Trophoblast cell (in vitro differentiated cells and primary cell): Measurements from ENCODE around the gene MXD3.

Experiments used
- DNase-seq, 2 donors: peaks; one replicate each; pipeline ENCODE4 v3.0.0-alpha.2; 2016
- H2AFZ ChIP-seq: 2 replicates; pipeline ENCODE4 v1.6.1; 2013; ENCODE audit warnings: low read length, moderate library complexity, mild to moderate bottlenecking; ENCODE audit not compliant: insufficient read depth, poor library complexity
- H2AK5ac ChIP-seq: 2 replicates; pipeline ENCODE4 v1.6.1; 2013; ENCODE audit warnings: mild to moderate bottlenecking, low read length
- H2BK120ac ChIP-seq: 2 replicates; pipeline ENCODE4 v1.6.1; 2013; ENCODE audit warnings: low read length, mild to moderate bottlenecking, moderate library complexity; ENCODE audit not compliant: insufficient read depth, poor library complexity
- H2BK12ac ChIP-seq: 2 replicates; pipeline ENCODE4 v1.6.1; 2013; ENCODE audit warnings: mild to moderate bottlenecking, low read length, moderate library complexity
- H2BK5ac ChIP-seq: 2 replicates; pipeline ENCODE4 v1.6.1; 2013; ENCODE audit warnings: low read length, low read depth, moderate library complexity, mild to moderate bottlenecking; ENCODE audit not compliant: poor library complexity
- H3K14ac ChIP-seq: 2 replicates; pipeline ENCODE4 v1.6.1; 2013; ENCODE audit warnings: mild to moderate bottlenecking, low read length
- H3K18ac ChIP-seq: 2 replicates; pipeline ENCODE4 v1.6.1; 2013; ENCODE audit warnings: mild to moderate bottlenecking, low read length
- H3K23ac ChIP-seq: 2 replicates; pipeline ENCODE4 v1.6.1; 2013; ENCODE audit warnings: low read length
- H3K27ac ChIP-seq: 2 replicates; pipeline ENCODE4 v1.5.1; 2013; ENCODE audit warnings: low read depth, mild to moderate bottlenecking, inconsistent platforms, low read length, moderate library complexity
- H3K27me3 ChIP-seq: 2 replicates; pipeline ENCODE4 v1.6.1; 2013; ENCODE audit warnings: inconsistent platforms, mild to moderate bottlenecking, low read length, moderate library complexity; ENCODE audit not compliant: insufficient read depth
- H3K36me3 ChIP-seq, 2 experiments: 1 replicate in 1 of 2; 2 replicates in 1 of 2; pipeline ENCODE4 v1.6.1; 2013; ENCODE audit warnings: low read length in 2 of 2, mild to moderate bottlenecking in 2 of 2, moderate library complexity in 1 of 2; ENCODE audit not compliant: insufficient read depth in 2 of 2, control insufficient read depth in 1 of 2
- H3K4ac ChIP-seq: 2 replicates; pipeline ENCODE4 v1.6.1; 2013; ENCODE audit warnings: low read depth, mild to moderate bottlenecking, low read length, moderate library complexity
- H3K4me1 ChIP-seq, 2 experiments: 1 replicate in 1 of 2; 2 replicates in 1 of 2; pipeline ENCODE4 v1.6.1; 2013; ENCODE audit warnings: low read length in 2 of 2, mild to moderate bottlenecking in 2 of 2, moderate library complexity in 1 of 2; ENCODE audit not compliant: insufficient read depth in 2 of 2, control insufficient read depth in 1 of 2
- H3K4me2 ChIP-seq: 2 replicates; pipeline ENCODE4 v1.6.1; 2013; ENCODE audit warnings: inconsistent platforms, mild to moderate bottlenecking, low read length, moderate library complexity
- H3K4me3 ChIP-seq: 2 replicates; pipeline ENCODE4 v1.5.1; 2013; ENCODE audit warnings: mild to moderate bottlenecking, low read depth, low read length, inconsistent platforms
- H3K79me1 ChIP-seq: one replicate; pipeline ENCODE4 v1.6.1; 2013; ENCODE audit warnings: low read length
- H3K79me2 ChIP-seq: 2 replicates; pipeline ENCODE4 v1.6.1; 2013; ENCODE audit warnings: low read length, mild to moderate bottlenecking; ENCODE audit not compliant: control insufficient read depth, insufficient read depth, poor library complexity
- H3K9ac ChIP-seq: 2 replicates; pipeline ENCODE4 v1.6.1; 2013; ENCODE audit warnings: mild to moderate bottlenecking, low read length
- H3K9me3 ChIP-seq: 2 replicates; pipeline ENCODE4 v1.6.1; 2013; ENCODE audit warnings: low read depth, mild to moderate bottlenecking, control low read depth, inconsistent platforms, low read length; ENCODE audit not compliant: insufficient read depth
- H4K12ac ChIP-seq: 2 replicates; pipeline ENCODE4 v1.6.1; 2013; ENCODE audit warnings: low read depth, mild to moderate bottlenecking, low read length, moderate library complexity
- H4K8ac ChIP-seq: 2 replicates; pipeline ENCODE4 v1.6.1; 2013; ENCODE audit warnings: low read depth, mild to moderate bottlenecking, low read length, moderate library complexity
- H4K91ac ChIP-seq: one replicate; pipeline ENCODE4 v1.6.1; 2013; ENCODE audit warnings: low read depth, mild to moderate bottlenecking, low read length, moderate library complexity
- WGBS: extraction: QIAGEN DNeasy Blood & Tissue Kit; methylation state at CpG from one replicate; pipeline ENCODE4 v1.1.7; 2013; ENCODE audit warnings: missing lambda C conversion rate; ENCODE audit not compliant: insufficient read length, insufficient coverage; ENCODE audit errors: extremely low coverage; 5-methylcytosine and 5-hydroxymethylcytosine counted together

The MXD3 gene

DNA sequence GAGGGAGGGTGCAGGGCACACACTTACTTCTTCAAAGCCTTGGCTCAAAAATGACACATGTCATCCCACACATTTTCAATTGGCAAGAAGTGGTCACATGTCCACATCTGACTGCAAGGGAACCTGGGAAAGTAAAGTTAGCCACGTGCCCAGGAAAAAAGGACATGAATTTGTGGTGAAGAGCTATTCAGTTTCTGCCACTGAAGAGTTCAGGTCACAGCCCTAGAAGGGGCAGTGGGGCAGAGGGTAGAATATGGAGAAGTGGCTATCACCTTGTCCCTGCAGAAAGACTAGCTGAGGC lies 44.1 kb upstream of the MXD3 start:
- H3K14ac ChIP-seq = no peak overlapping the region
- no peak overlapping the region for H3K4ac ChIP-seq
- no peak overlapping the region for H4K91ac ChIP-seq
- no peak overlapping the region for H3K23ac ChIP-seq
- no peaks in the 10 kb centered on the region for H3K27me3 ChIP-seq
- no peak overlapping the region for H3K27ac ChIP-seq
- no peak overlapping the region for H2BK5ac ChIP-seq
- no peak overlapping the region for H2BK120ac ChIP-seq
- no peaks in the 10 kb centered on the region for H3K9me3 ChIP-seq
- H3K18ac ChIP-seq = no peak overlapping the region
- no peak overlapping the region for H4K8ac ChIP-seq
- no peak overlapping the region for H3K4me3 ChIP-seq
- no peak overlapping the region for H4K12ac ChIP-seq
- peaks cover 5 to 6% of the 10 kb centered on the region in 2 experiments for H3K4me1 ChIP-seq
- H2BK12ac ChIP-seq = no peak overlapping the region
- H2AK5ac ChIP-seq = no peak overlapping the region
- no peak overlapping the region for H3K9ac ChIP-seq
- DNase-seq = no peak
- H3K79me1 ChIP-seq = peaks cover 10% of the 10 kb centered on the region
- H2AFZ ChIP-seq = no peak overlapping the region
- no CpG with 5 or more reads among the region's 1 CpG for WGBS
- no peak overlapping the region for H3K4me2 ChIP-seq
- no peaks in the 10 kb centered on the region for H3K36me3 ChIP-seq
- peaks cover 9% of the 10 kb centered on the region for H3K79me2 ChIP-seq

DNA sequence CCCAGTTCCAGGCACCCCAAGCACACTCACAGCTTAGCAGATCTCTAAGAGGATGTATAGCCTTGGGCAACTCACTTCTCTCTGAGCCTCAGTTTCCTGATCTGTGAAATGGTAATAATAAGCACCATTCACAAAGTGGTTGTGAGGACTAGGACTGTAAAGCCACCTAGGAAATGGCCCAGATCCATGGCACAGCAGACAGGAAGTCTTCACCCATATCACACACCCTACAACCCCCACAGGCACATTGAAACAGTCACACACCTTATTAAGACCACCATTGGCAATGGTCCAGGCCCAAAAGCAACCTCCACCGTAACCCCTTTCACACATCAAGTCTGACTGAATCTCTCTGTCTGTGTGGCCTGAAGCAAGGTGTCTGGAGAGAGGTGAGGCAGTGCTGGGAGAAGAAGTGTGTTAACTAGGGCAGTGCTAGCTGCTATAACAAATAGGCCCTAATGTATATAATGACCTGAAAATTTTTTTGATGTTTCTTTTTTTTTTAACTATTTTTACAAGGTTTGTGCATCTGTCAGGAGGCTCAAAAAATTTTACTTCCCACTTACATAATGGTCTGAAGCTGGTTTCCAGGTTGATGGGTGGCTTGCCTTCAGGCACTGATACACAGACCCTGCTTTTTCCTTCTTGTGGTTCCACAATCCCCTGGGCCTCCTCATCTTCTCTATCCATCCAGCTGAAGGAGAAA lies 43.6 kb upstream of the MXD3 start:
- Histone ChIP-seq H3K27ac (no peak overlapping the region), H3K36me3 (no peaks in the 10 kb centered on the region), H3K4ac (no peak overlapping the region), H3K27me3 (no peaks in the 10 kb centered on the region), H3K9me3 (no peaks in the 10 kb centered on the region), H3K14ac (no peak overlapping the region), H2AFZ (no peak overlapping the region), H3K4me1 (peaks cover 8 to 10% of the 10 kb centered on the region in 2 experiments), H3K79me2 (peaks cover 11% of the 10 kb centered on the region), H4K12ac (no peak overlapping the region), H4K91ac (no peak overlapping the region), H3K4me3 (no peak overlapping the region), H3K79me1 (peaks cover 10% of the 10 kb centered on the region), H2BK120ac (no peak overlapping the region), H2BK12ac (no peak overlapping the region), H2AK5ac (no peak overlapping the region), H2BK5ac (no peak overlapping the region), H3K18ac (no peak overlapping the region), H3K4me2 (no peak overlapping the region), H4K8ac (no peak overlapping the region), H3K23ac (no peak overlapping the region), H3K9ac (no peak overlapping the region)
- DNase-seq = no peak
- WGBS = no CpG with 5 or more reads among the region's 1 CpG

DNA sequence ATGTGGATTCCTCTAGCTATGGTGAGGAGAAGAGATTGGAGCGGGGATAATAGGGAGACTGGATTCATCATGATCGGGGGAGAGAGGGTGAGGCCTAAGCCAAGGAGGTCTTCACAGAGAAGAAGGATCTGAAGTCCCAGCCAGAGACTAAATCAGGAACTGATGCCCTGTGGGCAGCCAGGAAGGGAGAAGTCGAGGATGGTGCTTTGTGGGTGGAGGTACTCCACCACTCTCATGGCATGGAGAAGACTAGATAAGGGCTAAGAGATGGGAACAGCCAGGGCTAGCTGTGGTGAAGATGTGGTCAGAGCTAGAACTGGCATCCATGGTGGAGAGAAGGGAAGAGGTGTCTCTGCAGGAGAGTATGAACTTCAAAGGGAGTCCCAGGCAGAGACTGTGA lies 43.0 kb upstream of the MXD3 start:
- Histone ChIP-seq H4K12ac (no peak overlapping the region), H3K79me2 (peaks cover 11% of the 10 kb centered on the region), H4K91ac (no peak overlapping the region), H3K4me3 (no peak overlapping the region), H3K23ac (no peak overlapping the region), H2AK5ac (no peak overlapping the region), H3K9me3 (no peaks in the 10 kb centered on the region), H3K9ac (no peak overlapping the region), H3K4ac (no peak overlapping the region), H3K18ac (no peak overlapping the region), H3K4me2 (no peak overlapping the region), H4K8ac (no peak overlapping the region), H3K79me1 (peaks cover 10% of the 10 kb centered on the region), H3K36me3 (no peaks in the 10 kb centered on the region), H2BK12ac (no peak overlapping the region), H3K4me1 (peaks cover 12 to 16% of the 10 kb centered on the region in 2 experiments), H2BK120ac (no peak overlapping the region), H2AFZ (no peak overlapping the region), H2BK5ac (no peak overlapping the region), H3K27ac (no peak overlapping the region), H3K27me3 (no peaks in the 10 kb centered on the region), H3K14ac (no peak overlapping the region)
- no peak for DNase-seq
- no CpG with 5 or more reads among the region's 3 CpGs for WGBS

DNA sequence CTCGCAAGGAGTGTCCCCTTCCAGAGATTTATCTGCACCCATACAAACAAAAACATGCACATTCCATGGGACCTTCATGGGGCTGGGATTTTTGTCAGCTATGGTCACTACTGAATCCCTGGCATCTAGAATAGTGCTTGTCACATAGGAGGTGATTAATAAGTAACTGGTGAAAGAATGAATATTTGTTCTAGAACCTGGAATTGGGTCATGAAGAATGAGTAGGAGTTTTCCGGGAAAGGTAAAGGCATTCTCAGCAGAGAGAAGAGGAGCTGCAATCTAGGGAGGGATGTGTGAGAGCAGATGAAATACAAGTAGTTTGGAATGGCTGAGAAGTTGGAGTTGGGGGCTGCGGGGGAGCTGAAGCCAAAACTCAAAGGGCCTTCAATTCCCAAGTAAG lies 42.6 kb upstream of the MXD3 start:
- H2BK12ac ChIP-seq = no peak overlapping the region
- peaks cover 11% of the 10 kb centered on the region for H3K79me2 ChIP-seq
- no peak overlapping the region for H2AK5ac ChIP-seq
- no peak overlapping the region for H3K18ac ChIP-seq
- H3K9me3 ChIP-seq = no peaks in the 10 kb centered on the region
- H2BK120ac ChIP-seq = no peak overlapping the region
- H4K12ac ChIP-seq = no peak overlapping the region
- peak in 1 of 2 donors; percentile 16 for DNase-seq
- no CpG with 5 or more reads among the region's 3 CpGs for WGBS
- H2AFZ ChIP-seq = no peak overlapping the region
- no peak overlapping the region for H3K4ac ChIP-seq
- no peak overlapping the region for H3K4me3 ChIP-seq
- no peaks in the 10 kb centered on the region for H3K36me3 ChIP-seq
- no peak overlapping the region for H3K4me2 ChIP-seq
- no peak overlapping the region for H3K14ac ChIP-seq
- no peaks in the 10 kb centered on the region for H3K27me3 ChIP-seq
- H3K27ac ChIP-seq = no peak overlapping the region
- H4K91ac ChIP-seq = no peak overlapping the region
- no peak overlapping the region for H2BK5ac ChIP-seq
- H3K79me1 ChIP-seq = peaks cover 10% of the 10 kb centered on the region
- no peak overlapping the region for H3K9ac ChIP-seq
- H4K8ac ChIP-seq = no peak overlapping the region
- H3K4me1 ChIP-seq = peaks cover 12 to 16% of the 10 kb centered on the region in 2 experiments
- no peak overlapping the region for H3K23ac ChIP-seq
